NT2/D1 (cell line): ENCODE results near the gene NUDT5.

Source experiments
- DNase-seq: peaks from one replicate; pipeline ENCODE4 v3.0.0-alpha.2; 2011; ENCODE audit warnings: low read depth, low spot score
- H3K27me3 ChIP-seq: 2 replicates; pipeline ENCODE4 v1.6.0; 2011; ENCODE audit warnings: mild to moderate bottlenecking; ENCODE audit not compliant: insufficient read length, insufficient read depth
- H3K36me3 ChIP-seq: 2 replicates; pipeline ENCODE4 v1.6.1; 2011; ENCODE audit warnings: mild to moderate bottlenecking, low read length, mixed read lengths; ENCODE audit not compliant: insufficient read depth, insufficient read length
- H3K4me1 ChIP-seq: 2 replicates; pipeline ENCODE4 v1.5.1; 2011; ENCODE audit not compliant: insufficient read depth, insufficient read length
- H3K4me3 ChIP-seq: 2 replicates; pipeline ENCODE4 v1.5.1; 2011; ENCODE audit warnings: low read depth; ENCODE audit not compliant: insufficient read length
- H3K9ac ChIP-seq: 2 replicates; pipeline ENCODE4 v1.6.0; 2011; ENCODE audit warnings: low read depth; ENCODE audit not compliant: insufficient read length
- H3K9me3 ChIP-seq: 2 replicates; pipeline ENCODE4 v1.5.1; 2011; ENCODE audit warnings: mild to moderate bottlenecking, low read length; ENCODE audit not compliant: insufficient read depth
- SUZ12 ChIP-seq: IDR thresholded peaks from 2 replicates; pipeline ENCODE4 v1.6.1; 2011; ENCODE audit not compliant: insufficient read length, insufficient read depth; ENCODE audit errors: extremely low read depth
- YY1 ChIP-seq: IDR thresholded peaks from 2 replicates; pipeline ENCODE4 v1.6.1; 2011; ENCODE audit not compliant: insufficient read length, insufficient read depth
- ZNF274 ChIP-seq: IDR thresholded peaks from 2 replicates; pipeline ENCODE4 v1.6.1; 2011; ENCODE audit warnings: mild to moderate bottlenecking, low read depth, low read length

The NUDT5 gene

GRCh38 chr10:12198156-12198555, 2.5 kb upstream of the NUDT5 start:
- Histone ChIP-seq H3K4me3 (no peak overlapping the region), H3K9me3 (no peaks in the 10 kb centered on the region), H3K27me3 (no peaks in the 10 kb centered on the region), H3K36me3 (peaks cover 37% of the 10 kb centered on the region), H3K4me1 (peaks cover 2% of the 10 kb centered on the region), H3K9ac (no peak overlapping the region)
- no peak for TF ChIP-seq YY1
- no peak for TF ChIP-seq SUZ12
- DNase-seq, result no peak

GRCh38 chr10:12196531-12197211, 980 bp upstream of the NUDT5 start:
- Histone ChIP-seq H3K27me3 (no peaks in the 10 kb centered on the region), H3K9ac (peak overlapping the region; percentile 96), H3K4me3 (peak overlapping the region; percentile 96), H3K4me1 (peaks cover 2% of the 10 kb centered on the region), H3K9me3 (no peaks in the 10 kb centered on the region), H3K36me3 (peaks cover 38% of the 10 kb centered on the region)
- no peak for TF ChIP-seq ZNF274
- no peak for TF ChIP-seq YY1
- no peak for TF ChIP-seq SUZ12
- DNase-seq, result peak; percentile 2

- Histone ChIP-seq H3K27me3 (no peaks in the 10 kb centered on the region), H3K36me3 (peaks cover 28% of the 10 kb centered on the region), H3K4me3 (peak overlapping the region; percentile 96), H3K9ac (peak overlapping the region; percentile 96), H3K4me1 (peaks cover 2% of the 10 kb centered on the region), H3K9me3 (no peaks in the 10 kb centered on the region)
- TF ChIP-seq SUZ12, result no peak
- no peak for TF ChIP-seq YY1
- TF ChIP-seq ZNF274, result no peak
- no peak for DNase-seq
Measured at GRCh38 chr10:12195281-12195602, 449 bp downstream of the NUDT5 start.

GRCh38 chr10:12194752-12195271, 879 bp downstream of the NUDT5 start:
- TF ChIP-seq YY1 (no peak), SUZ12 (no peak), ZNF274 (no peak)

GRCh38 chr10:12193193-12193592, 2.5 kb downstream of the NUDT5 start:
- no peaks in the 10 kb centered on the region for H3K27me3 ChIP-seq

More at GRCh38 chr10:12194752-12195271, 879 bp downstream of the NUDT5 start:
- H3K36me3 ChIP-seq, result peaks cover 28% of the 10 kb centered on the region
- peaks cover 2% of the 10 kb centered on the region for H3K4me1 ChIP-seq
- H3K27me3 ChIP-seq, result no peaks in the 10 kb centered on the region
- DNase-seq, result no peak
- no peaks in the 10 kb centered on the region for H3K9me3 ChIP-seq
- H3K4me3 ChIP-seq, result peak overlapping the region; percentile 96
- H3K9ac ChIP-seq, result peak overlapping the region; percentile 96

GRCh38 chr10:12191715-12192114, 4.0 kb downstream of the NUDT5 start:
- Histone ChIP-seq H3K36me3 (peaks cover 22% of the 10 kb centered on the region), H3K9ac (no peak overlapping the region), H3K9me3 (no peaks in the 10 kb centered on the region), H3K27me3 (no peaks in the 10 kb centered on the region), H3K4me1 (peaks cover 2% of the 10 kb centered on the region), H3K4me3 (no peak overlapping the region)
- no peak for TF ChIP-seq YY1
- no peak for TF ChIP-seq ZNF274
- no peak for TF ChIP-seq SUZ12
- no peak for DNase-seq

More at GRCh38 chr10:12193193-12193592, 2.5 kb downstream of the NUDT5 start:
- Histone ChIP-seq H3K9ac (no peak overlapping the region), H3K36me3 (peaks cover 17% of the 10 kb centered on the region), H3K9me3 (no peaks in the 10 kb centered on the region), H3K4me3 (no peak overlapping the region), H3K4me1 (peaks cover 2% of the 10 kb centered on the region)
- no peak for DNase-seq
- TF ChIP-seq ZNF274, result no peak

- Histone ChIP-seq H3K36me3 (peaks cover 34% of the 10 kb centered on the region), H3K9ac (no peak overlapping the region), H3K27me3 (no peaks in the 10 kb centered on the region), H3K4me1 (peaks cover 2% of the 10 kb centered on the region), H3K9me3 (no peaks in the 10 kb centered on the region), H3K4me3 (no peak overlapping the region)
- DNase-seq, result no peak
- TF ChIP-seq SUZ12 (no peak), YY1 (no peak), ZNF274 (no peak)
Measured at GRCh38 chr10:12189426-12189825, 6.3 kb downstream of the NUDT5 start.
